RWPE1 (cell line): ENCODE results near the gene LARP1B.
"Not testable (repeated sequence)": the region's sequence is repeated elsewhere in the genome, so short reads cannot be mapped to it uniquely, and the experiment has no call there.

Experiments used
- CTCF ChIA-PET: fragments of 350-600 bp; sonication (Branson Sonifier 250); formaldehyde crosslinking; extraction: SDS; loops from one replicate; lab custom pipeline; 2021; lab: Yijun Ruan, JAX
- POLR2A ChIA-PET: fragments of 400-600 bp; formaldehyde crosslinking; extraction: SDS; loops from one replicate; lab custom pipeline; 2020; ENCODE audit warnings: antibody characterized with exemption; ENCODE audit not compliant: low non-redundant PET; lab: Yijun Ruan, JAX
- DNase-seq: peaks from one replicate; pipeline ENCODE4 v3.0.0; 2012; ENCODE audit warnings: low spot score
- H3K27ac ChIP-seq: fragments of 450-650 bp; 2 replicates; pipeline ENCODE4 v1.5.1; 2017
- CTCF ChIP-seq: fragments of 450-650 bp; conservative IDR thresholded peaks from 2 replicates; pipeline ENCODE4 v1.5.1; 2017; ENCODE audit warnings: low read depth, mild to moderate bottlenecking

Gene LARP1B

GRCh38 chr4:128060699-128061565 is at the start of gene LARP1B:
LARP1B (plus strand) TSS chr4:128061312; CDS start chr4:128074952, 13,640 bp downstream.
- H3K27ac ChIP-seq: peak within 1 kb of the TSS; percentile 96
- no peak for TF ChIP-seq CTCF
- ChIA-PET CTCF (no interaction called here), POLR2A (interaction anchor here (0.7 to 1.9 kb wide), 2 partner anchors 16 to 96 kb away, joined by 3 to 15 read pairs; partner anchors contain the start of genes ABHD18 and MFSD8)
- DNase-seq: peak; percentile 94

- CTCF ChIA-PET: no interaction called here
- POLR2A ChIA-PET: no interaction called here
Observed at GRCh38 chr4:128025319-128025718, 35.8 kb upstream of the LARP1B start.

GRCh38 chr4:128029907-128030306 is 31.2 kb upstream of the LARP1B start:
- TF ChIP-seq CTCF: no peak
- DNase-seq: no peak
- POLR2A ChIA-PET: no interaction called here
- CTCF ChIA-PET: interaction anchor here (0.7 kb wide), 1 partner anchor 12 kb away, joined by 3 read pairs; no protein-coding TSS in a partner anchor
- no peak overlapping the region for H3K27ac ChIP-seq

More at GRCh38 chr4:128025319-128025718, 35.8 kb upstream of the LARP1B start:
- DNase-seq: no peak
- TF ChIP-seq CTCF: no peak
- H3K27ac ChIP-seq: no peak overlapping the region

DNA sequence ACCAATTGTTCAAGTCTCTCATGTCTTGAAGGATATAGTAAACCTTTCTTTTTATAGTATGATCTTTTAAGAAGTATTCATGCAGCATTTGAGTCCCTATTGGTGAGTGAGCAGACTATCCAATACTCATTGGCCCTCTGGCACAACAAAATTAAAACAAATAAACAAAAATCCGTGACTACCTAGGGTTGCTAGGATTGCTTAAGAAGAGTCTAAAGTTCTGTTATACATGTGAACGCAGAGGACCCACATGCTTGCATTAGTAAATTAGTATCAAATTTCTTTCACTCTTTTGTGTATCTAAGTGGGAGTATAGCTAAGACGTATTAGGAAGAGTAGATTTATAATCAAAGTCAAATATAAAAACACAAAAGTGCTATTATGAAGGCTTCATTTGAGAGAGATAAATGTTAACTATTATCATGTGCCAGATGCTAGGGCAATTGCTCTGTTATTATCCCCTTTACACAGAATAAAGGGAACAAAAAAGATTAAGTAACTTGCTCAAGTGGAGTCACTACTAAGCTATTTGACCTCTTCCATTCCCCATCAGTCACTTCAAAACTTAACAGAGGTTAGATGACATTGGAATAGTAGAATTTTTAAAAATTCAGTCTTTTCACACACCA is 29.2 kb upstream of the LARP1B start:
- ChIA-PET POLR2A (no interaction called here), CTCF (interaction anchor here (0.7 kb wide), 1 partner anchor 13 kb away, joined by 4 read pairs; no protein-coding TSS in a partner anchor)
- DNase-seq: no peak
- TF ChIP-seq CTCF: no peak
- H3K27ac ChIP-seq: no peak overlapping the region

DNA sequence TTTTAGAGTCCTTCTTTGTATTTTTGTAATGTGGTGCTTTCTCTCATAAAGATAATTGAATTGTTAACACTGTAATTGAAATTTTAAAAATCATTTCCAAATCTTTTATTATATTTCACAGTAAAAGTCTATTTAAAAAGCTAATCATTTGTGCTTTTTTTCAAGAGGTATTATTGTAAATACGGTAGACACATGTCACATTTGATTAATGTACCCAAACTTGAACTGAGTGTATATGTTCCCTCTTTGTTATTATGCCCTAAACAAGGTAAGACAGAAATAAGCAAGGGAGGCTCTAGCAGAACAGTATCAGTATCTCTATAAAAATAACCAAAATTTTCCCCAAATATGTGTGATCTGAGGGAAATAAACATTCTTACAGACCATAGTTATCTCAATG is 21.5 kb upstream of the LARP1B start:
- no peak overlapping the region for H3K27ac ChIP-seq
- CTCF ChIA-PET: interaction anchor here (0.8 kb wide), 1 partner anchor 22 kb away, joined by 3 read pairs; no protein-coding TSS in a partner anchor
- no peak for DNase-seq
- POLR2A ChIA-PET: no interaction called here
- TF ChIP-seq CTCF: no peak

GRCh38 chr4:128047019-128047418 is 14.1 kb upstream of the LARP1B start:
- CTCF ChIA-PET: interaction anchor here (0.6 kb wide), 1 partner anchor 308 kb away, joined by 3 read pairs; no protein-coding TSS in a partner anchor
- DNase-seq, POLR2A ChIA-PET, H3K27ac ChIP-seq: not testable (repeated sequence)

DNA sequence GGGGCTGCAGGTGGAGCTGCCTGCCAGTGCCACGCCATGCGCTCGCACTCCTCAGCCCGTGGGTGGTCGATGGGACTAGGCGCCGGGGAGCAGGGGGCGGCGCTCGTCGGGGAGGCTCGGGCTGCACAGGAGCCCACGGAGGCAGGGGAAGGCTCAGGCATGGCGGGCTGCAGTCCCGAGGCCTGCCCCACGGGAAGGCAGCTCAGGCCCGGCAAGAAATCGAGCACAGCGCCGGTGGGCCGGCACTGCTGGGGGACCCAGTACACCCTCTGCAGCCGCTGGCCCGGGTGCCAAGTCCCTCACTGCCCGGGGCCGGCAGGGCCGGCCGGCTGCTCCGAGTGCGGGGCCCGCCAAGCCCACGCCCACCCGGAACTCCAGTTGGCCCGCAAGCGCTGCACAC is 13.6 kb upstream of the LARP1B start:
- CTCF ChIA-PET: interaction anchor here (0.6 kb wide), 1 partner anchor 307 kb away, joined by 3 read pairs; no protein-coding TSS in a partner anchor
- POLR2A ChIA-PET, H3K27ac ChIP-seq, DNase-seq: not testable (repeated sequence)

DNA sequence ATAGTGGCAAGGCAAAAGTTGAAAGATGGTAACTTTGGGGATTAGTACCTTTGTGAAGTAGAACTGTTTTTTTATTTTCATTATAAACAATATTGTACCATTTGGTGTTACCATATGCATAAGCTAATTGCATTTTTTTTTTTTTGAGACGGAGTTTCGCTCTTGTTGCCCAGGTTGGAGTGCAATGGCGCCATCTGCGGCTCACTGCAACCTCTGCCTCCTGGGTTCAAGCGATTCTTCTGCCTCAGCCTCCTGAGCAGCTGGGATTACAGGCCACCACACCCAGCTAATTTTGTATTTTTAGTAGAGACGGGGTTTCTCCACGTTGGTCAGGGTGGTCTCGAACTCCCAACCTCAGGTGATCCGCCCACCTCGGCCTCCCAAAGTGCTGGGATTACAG is 9.9 kb upstream of the LARP1B start:
- CTCF ChIA-PET: interaction anchor here (0.6 kb wide), 2 partner anchors 74 to 282 kb away, joined by 3 to 4 read pairs; no protein-coding TSS in a partner anchor
- POLR2A ChIA-PET, H3K27ac ChIP-seq, DNase-seq: not testable (repeated sequence)

DNA sequence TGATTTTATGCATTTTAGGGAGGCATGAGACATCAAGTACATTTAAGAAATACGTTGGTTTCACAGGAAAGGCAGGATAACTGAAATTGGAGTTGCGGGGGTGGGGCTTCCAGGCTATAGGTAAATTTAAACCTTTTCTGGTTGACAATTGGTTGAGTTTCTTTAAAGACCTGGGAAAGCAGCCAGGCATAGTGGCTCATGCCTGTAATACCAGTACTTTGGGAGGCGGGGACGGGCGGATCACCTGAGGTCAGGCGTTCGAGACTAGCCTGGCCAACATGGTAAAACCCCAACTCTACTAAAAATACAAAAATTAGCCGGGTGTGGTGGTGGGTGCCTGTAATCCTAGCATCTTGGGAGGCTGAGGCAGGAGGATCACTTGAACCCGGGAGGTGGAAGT is 6.2 kb upstream of the LARP1B start:
- DNase-seq, POLR2A ChIA-PET, H3K27ac ChIP-seq, CTCF ChIA-PET: not testable (repeated sequence)

GRCh38 chr4:128055441-128056206 is 5.5 kb upstream of the LARP1B start:
- CTCF ChIA-PET: interaction anchor here (0.5 kb wide), 1 partner anchor 64 kb away, joined by 4 read pairs; no protein-coding TSS in a partner anchor
- DNase-seq, POLR2A ChIA-PET, H3K27ac ChIP-seq: not testable (repeated sequence)
